WERI-Rb-1 (cell line): Measurements from ENCODE around the gene SLC22A1.

Experiments used
- DNase-seq: peaks from one replicate; pipeline ENCODE4 v3.0.0-alpha.2; 2020
- H3K27ac ChIP-seq: fragments of 250-450 bp; sonication (Bioruptor Pico); 2 replicates; pipeline ENCODE4 v1.5.1; 2020; ENCODE audit warnings: mild to moderate bottlenecking, moderate library complexity
- H3K27me3 ChIP-seq: fragments of 250-450 bp; sonication (Bioruptor Pico); 2 replicates; pipeline ENCODE4 v1.5.1; 2021; ENCODE audit warnings: mild to moderate bottlenecking, low read depth, moderate library complexity; ENCODE audit not compliant: insufficient read depth, severe bottlenecking
- H3K36me3 ChIP-seq: fragments of 250-450 bp; sonication (Bioruptor Pico); 2 replicates; pipeline ENCODE4 v1.5.1; 2020; ENCODE audit warnings: mild to moderate bottlenecking, moderate library complexity
- H3K4me3 ChIP-seq: 2 replicates; pipeline ENCODE4 v1.5.1; 2011; ENCODE audit warnings: low read depth, mild to moderate bottlenecking, control low read depth, low read length
- H3K9me3 ChIP-seq: fragments of 250-450 bp; sonication (Bioruptor Pico); 2 replicates; pipeline ENCODE4 v1.5.1; 2021; ENCODE audit warnings: mild to moderate bottlenecking, moderate library complexity; ENCODE audit not compliant: severe bottlenecking
- CTCF ChIP-seq: IDR thresholded peaks from 2 replicates; pipeline ENCODE4 v1.5.1; 2011; ENCODE audit warnings: low read depth, mild to moderate bottlenecking, control low read depth, inconsistent platforms, low read length

Gene SLC22A1

DNA sequence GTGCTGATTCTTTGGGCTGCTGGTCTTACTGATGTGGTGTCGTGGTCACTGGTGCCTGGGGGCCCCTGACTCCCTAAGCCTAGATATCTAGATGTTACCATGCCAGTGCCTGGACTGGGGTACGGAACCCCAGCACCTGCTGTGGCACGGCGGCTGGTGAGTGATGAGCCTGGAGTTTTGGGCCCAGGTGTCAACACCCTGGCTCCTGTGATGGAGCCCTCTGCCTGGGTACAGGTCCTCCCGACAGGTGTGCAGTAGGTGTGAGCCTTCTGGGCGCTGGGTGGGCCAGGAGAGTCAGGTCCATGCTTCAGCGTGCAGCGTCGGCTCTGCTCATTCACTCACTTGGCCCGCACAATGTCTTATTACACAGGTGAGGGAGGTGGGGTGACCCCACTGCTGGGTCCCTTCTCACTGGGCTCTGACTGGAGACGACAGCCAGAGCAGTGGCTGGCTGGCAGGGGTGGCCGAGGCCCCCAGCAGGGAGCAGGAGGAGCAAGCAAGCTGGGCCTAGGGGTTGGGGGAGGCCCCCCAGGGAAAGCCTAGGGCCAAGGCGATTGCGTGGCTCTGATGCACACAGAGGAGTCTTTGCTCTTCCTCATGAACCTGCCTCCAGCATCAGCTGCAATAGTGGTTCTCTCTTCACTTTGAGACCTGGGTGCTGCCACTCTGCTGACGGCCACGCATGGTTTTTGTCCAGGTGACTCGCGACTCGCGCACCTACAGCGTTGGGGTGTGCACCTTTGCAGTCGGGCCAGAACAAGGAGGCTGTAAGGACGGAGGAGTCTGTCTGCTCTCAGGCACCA lies 42.5 kb upstream of the SLC22A1 start:
- H3K27me3 ChIP-seq: no peaks in the 10 kb centered on the region
- no peak for DNase-seq
- no peak overlapping the region for H3K4me3 ChIP-seq
- TF ChIP-seq CTCF: no peak
- no peaks in the 10 kb centered on the region for H3K9me3 ChIP-seq
- no peak overlapping the region for H3K27ac ChIP-seq
- peaks cover 56% of the 10 kb centered on the region for H3K36me3 ChIP-seq

DNA sequence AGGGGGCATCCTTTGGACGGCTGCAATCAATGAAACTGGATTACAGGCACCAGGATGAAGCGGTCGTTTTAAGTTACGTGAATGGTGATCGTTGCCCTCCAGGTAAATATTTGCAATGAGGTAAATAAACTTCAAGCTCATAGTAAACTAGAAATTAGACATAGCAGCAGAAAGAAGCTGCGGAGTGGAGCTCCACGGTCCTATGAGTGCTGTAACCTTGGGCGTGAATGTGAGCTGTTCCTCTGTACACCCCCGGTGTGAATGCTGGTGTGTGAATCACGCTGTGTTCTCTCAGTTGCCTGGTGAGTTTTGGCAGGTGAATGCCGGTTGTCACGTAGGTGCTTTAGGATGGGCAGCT lies 42.0 kb upstream of the SLC22A1 start:
- H3K4me3 ChIP-seq: no peak overlapping the region
- DNase-seq: no peak
- no peak overlapping the region for H3K27ac ChIP-seq
- H3K27me3 ChIP-seq: no peaks in the 10 kb centered on the region
- no peaks in the 10 kb centered on the region for H3K9me3 ChIP-seq
- TF ChIP-seq CTCF: no peak
- peaks cover 55% of the 10 kb centered on the region for H3K36me3 ChIP-seq

GRCh38 chr6:160080097-160080496 lies 41.5 kb upstream of the SLC22A1 start:
- no peaks in the 10 kb centered on the region for H3K9me3 ChIP-seq
- H3K27me3 ChIP-seq: no peaks in the 10 kb centered on the region
- H3K27ac ChIP-seq: no peak overlapping the region
- DNase-seq: no peak
- peaks cover 58% of the 10 kb centered on the region for H3K36me3 ChIP-seq
- H3K4me3 ChIP-seq: no peak overlapping the region
- no peak for TF ChIP-seq CTCF

GRCh38 chr6:160081398-160081797 lies 40.2 kb upstream of the SLC22A1 start:
- no peak for TF ChIP-seq CTCF
- no peak for DNase-seq
- Histone ChIP-seq H3K27ac (no peak overlapping the region), H3K9me3 (no peaks in the 10 kb centered on the region), H3K36me3 (peaks cover 59% of the 10 kb centered on the region), H3K4me3 (no peak overlapping the region), H3K27me3 (no peaks in the 10 kb centered on the region)

DNA sequence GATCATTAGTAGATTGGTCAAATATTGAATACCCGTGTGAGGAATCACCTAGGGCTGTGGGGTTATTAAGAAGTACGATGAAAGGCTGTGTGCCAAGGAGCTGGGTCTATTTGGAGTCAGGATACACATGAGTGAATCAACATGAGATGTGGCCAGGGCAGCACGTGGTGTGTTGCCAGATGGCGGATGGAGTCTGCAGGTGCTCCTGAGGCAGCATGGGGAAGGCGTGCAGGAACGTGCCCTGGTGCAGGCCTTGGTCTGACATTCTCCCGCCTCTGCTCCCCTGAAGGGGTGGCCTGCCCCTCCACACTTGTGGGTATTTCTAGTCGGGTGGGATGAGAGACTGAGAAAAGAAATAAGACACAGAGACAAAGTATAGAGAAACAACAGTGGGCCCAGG lies 39.0 kb upstream of the SLC22A1 start:
- Histone ChIP-seq H3K4me3 (no peak overlapping the region), H3K36me3 (peaks cover 59% of the 10 kb centered on the region), H3K27ac (no peak overlapping the region), H3K27me3 (no peaks in the 10 kb centered on the region), H3K9me3 (no peaks in the 10 kb centered on the region)
- no peak for DNase-seq
- TF ChIP-seq CTCF: no peak
